Measurements from ENCODE around the gene ATP2B2. TPM values are rescaled to one million over a fixed set of nuclear protein-coding genes. Genes with fewer than 3 reads are reported as not detected.

The ATP2B2 gene
- total and polyA plus RNA-seq, 9 of the 15 experiments (the other 6 are each of a cell fraction or from before 2014, with no cell fraction given), result 0.06 TPM; not detected in 8

GRCh38 chr3:10459954-10460754 lies 45.2 kb downstream of the ATP2B2 start (continued):
- TF ChIP-seq, protein P1, sequence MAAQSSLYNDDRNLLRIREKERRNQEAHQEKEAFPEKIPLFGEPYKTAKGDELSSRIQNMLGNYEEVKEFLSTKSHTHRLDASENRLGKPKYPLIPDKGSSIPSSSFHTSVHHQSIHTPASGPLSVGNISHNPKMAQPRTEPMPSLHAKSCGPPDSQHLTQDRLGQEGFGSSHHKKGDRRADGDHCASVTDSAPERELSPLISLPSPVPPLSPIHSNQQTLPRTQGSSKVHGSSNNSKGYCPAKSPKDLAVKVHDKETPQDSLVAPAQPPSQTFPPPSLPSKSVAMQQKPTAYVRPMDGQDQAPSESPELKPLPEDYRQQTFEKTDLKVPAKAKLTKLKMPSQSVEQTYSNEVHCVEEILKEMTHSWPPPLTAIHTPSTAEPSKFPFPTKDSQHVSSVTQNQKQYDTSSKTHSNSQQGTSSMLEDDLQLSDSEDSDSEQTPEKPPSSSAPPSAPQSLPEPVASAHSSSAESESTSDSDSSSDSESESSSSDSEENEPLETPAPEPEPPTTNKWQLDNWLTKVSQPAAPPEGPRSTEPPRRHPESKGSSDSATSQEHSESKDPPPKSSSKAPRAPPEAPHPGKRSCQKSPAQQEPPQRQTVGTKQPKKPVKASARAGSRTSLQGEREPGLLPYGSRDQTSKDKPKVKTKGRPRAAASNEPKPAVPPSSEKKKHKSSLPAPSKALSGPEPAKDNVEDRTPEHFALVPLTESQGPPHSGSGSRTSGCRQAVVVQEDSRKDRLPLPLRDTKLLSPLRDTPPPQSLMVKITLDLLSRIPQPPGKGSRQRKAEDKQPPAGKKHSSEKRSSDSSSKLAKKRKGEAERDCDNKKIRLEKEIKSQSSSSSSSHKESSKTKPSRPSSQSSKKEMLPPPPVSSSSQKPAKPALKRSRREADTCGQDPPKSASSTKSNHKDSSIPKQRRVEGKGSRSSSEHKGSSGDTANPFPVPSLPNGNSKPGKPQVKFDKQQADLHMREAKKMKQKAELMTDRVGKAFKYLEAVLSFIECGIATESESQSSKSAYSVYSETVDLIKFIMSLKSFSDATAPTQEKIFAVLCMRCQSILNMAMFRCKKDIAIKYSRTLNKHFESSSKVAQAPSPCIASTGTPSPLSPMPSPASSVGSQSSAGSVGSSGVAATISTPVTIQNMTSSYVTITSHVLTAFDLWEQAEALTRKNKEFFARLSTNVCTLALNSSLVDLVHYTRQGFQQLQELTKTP (IDR thresholded peaks at IDR 0.05; ENCODE audit: low read depth in 1 of 2, partially characterized antibody in 2 of 2), result peak in 1 of 2 experiments; percentile 100
- TF ChIP-seq RBM25 (IDR thresholded peaks at IDR 0.05; ENCODE audit: low read depth, low read length, severe bottlenecking) (no peak), CBX5 (IDR thresholded peaks at IDR 0.05; ENCODE audit: borderline replicate concordance, low read depth) (no peak), ZNF124 (CRISPR knock-in tag; IDR thresholded peaks at IDR 0.05) (peak; percentile 93), HES1 (IDR thresholded peaks at IDR 0.05; ENCODE audit: low read depth) (no peak), EP300 (IDR thresholded peaks at IDR 0.05; ENCODE audit: low read length) (no peak), ZNF717 (CRISPR knock-in tag; IDR thresholded peaks at IDR 0.05) (no peak), ZNF766 (CRISPR knock-in tag; conservative IDR thresholded peaks at IDR 0.05) (peak; percentile 91), CXXC5 (CRISPR knock-in tag; IDR thresholded peaks at IDR 0.05) (peak; percentile 72), EZH2 (IDR thresholded peaks at IDR 0.05; ENCODE audit: borderline replicate concordance, low read depth, low read length) (no peak), XRCC3 (IDR thresholded peaks at IDR 0.05) (no peak), EWSR1 (IDR thresholded peaks at IDR 0.05; ENCODE audit: borderline replicate concordance, low read depth, partially characterized antibody) (no peak), ZNF561 (CRISPR knock-in tag; conservative IDR thresholded peaks at IDR 0.05) (no peak), ZNF707 (CRISPR knock-in tag; conservative IDR thresholded peaks at IDR 0.05) (0 out of 2 replicates have a peak, but pooled peaks have one; percentile 18), FOXM1 (IDR thresholded peaks at IDR 0.05; ENCODE audit: low read depth) (no peak), FOXM1 (CRISPR knock-in tag; IDR thresholded peaks at IDR 0.05; ENCODE audit: low read depth) (peak; percentile 89; the same call in 1 of the 2 replicates)
- TF ChIP-seq, protein P2, sequence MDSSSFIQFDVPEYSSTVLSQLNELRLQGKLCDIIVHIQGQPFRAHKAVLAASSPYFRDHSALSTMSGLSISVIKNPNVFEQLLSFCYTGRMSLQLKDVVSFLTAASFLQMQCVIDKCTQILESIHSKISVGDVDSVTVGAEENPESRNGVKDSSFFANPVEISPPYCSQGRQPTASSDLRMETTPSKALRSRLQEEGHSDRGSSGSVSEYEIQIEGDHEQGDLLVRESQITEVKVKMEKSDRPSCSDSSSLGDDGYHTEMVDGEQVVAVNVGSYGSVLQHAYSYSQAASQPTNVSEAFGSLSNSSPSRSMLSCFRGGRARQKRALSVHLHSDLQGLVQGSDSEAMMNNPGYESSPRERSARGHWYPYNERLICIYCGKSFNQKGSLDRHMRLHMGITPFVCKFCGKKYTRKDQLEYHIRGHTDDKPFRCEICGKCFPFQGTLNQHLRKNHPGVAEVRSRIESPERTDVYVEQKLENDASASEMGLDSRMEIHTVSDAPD (CRISPR knock-in tag; IDR thresholded peaks at IDR 0.05), result 0 out of 2 replicates have a peak, but pooled peaks have one; percentile 19
- TF ChIP-seq, protein P3, sequence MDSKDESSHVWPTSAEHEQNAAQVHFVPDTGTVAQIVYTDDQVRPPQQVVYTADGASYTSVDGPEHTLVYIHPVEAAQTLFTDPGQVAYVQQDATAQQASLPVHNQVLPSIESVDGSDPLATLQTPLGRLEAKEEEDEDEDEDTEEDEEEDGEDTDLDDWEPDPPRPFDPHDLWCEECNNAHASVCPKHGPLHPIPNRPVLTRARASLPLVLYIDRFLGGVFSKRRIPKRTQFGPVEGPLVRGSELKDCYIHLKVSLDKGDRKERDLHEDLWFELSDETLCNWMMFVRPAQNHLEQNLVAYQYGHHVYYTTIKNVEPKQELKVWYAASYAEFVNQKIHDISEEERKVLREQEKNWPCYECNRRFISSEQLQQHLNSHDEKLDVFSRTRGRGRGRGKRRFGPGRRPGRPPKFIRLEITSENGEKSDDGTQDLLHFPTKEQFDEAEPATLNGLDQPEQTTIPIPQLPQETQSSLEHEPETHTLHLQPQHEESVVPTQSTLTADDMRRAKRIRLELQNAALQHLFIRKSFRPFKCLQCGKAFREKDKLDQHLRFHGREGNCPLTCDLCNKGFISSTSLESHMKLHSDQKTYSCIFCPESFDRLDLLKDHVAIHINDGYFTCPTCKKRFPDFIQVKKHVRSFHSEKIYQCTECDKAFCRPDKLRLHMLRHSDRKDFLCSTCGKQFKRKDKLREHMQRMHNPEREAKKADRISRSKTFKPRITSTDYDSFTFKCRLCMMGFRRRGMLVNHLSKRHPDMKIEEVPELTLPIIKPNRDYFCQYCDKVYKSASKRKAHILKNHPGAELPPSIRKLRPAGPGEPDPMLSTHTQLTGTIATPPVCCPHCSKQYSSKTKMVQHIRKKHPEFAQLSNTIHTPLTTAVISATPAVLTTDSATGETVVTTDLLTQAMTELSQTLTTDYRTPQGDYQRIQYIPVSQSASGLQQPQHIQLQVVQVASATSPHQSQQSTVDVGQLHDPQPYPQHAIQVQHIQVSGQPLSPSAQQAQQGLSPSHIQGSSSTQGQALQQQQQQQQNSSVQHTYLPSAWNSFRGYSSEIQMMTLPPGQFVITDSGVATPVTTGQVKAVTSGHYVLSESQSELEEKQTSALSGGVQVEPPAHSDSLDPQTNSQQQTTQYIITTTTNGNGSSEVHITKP (IDR thresholded peaks at IDR 0.05; ENCODE audit: partially characterized antibody), result no peak
